SU-DHL-6 (cell line): ENCODE results near the gene GHRHR.

Experiments used
- H2AFZ ChIP-seq: fragments of 200-600 bp; sonication (generic); 2 replicates; pipeline ENCODE4 v1.6.1; 2014; ENCODE audit warnings: low read depth, mild to moderate bottlenecking, moderate library complexity, mixed read lengths, antibody characterized with exemption, low read length; ENCODE audit not compliant: severe bottlenecking
- H3F3A ChIP-seq: fragments of 200-600 bp; shearing (Covaris generic); 2 replicates; pipeline ENCODE4 v1.6.0; 2016; ENCODE audit warnings: antibody characterized with exemption, mild to moderate bottlenecking; ENCODE audit not compliant: insufficient read depth
- H3K27ac ChIP-seq: fragments of 200-600 bp; sonication (generic); 2 replicates; pipeline ENCODE4 v1.5.1; 2016; ENCODE audit warnings: low read depth, mild to moderate bottlenecking, low read length, moderate library complexity, mixed read lengths
- H3K27me3 ChIP-seq: fragments of 200-600 bp; sonication (generic), shearing (Covaris generic); 2 replicates; pipeline ENCODE4 v1.6.0; 2014; ENCODE audit warnings: mild to moderate bottlenecking, low read length
- H3K36me3 ChIP-seq: fragments of 200-600 bp; sonication (generic); 2 replicates; pipeline ENCODE4 v1.6.1; 2014; ENCODE audit warnings: mild to moderate bottlenecking, low read length, mixed read lengths
- H3K4me2 ChIP-seq: fragments of 300-600, 200-600 bp; shearing (Covaris generic), sonication (generic); 2 replicates; pipeline ENCODE4 v1.6.0; 2014; ENCODE audit warnings: low read length, low read depth, mild to moderate bottlenecking; ENCODE audit not compliant: poor library complexity, severe bottlenecking
- H3K4me3 ChIP-seq: fragments of 200-600 bp; sonication (generic); 2 replicates; pipeline ENCODE4 v1.5.1; 2014; ENCODE audit warnings: antibody characterized with exemption, low read length, mild to moderate bottlenecking, mixed read lengths; ENCODE audit not compliant: insufficient read depth, poor library complexity, severe bottlenecking
- H3K79me2 ChIP-seq: fragments of 200-600 bp; sonication (generic); 2 replicates; pipeline ENCODE4 v1.6.1; 2014; ENCODE audit warnings: mild to moderate bottlenecking, low read length, moderate library complexity; ENCODE audit not compliant: insufficient read depth
- H3K9ac ChIP-seq: fragments of 200-600 bp; sonication (generic); 2 replicates; pipeline ENCODE4 v1.7.0; 2014; ENCODE audit warnings: mild to moderate bottlenecking, low read length
- H3K9me2 ChIP-seq: fragments of 200-600 bp; sonication (generic); replicated peaks from 2 replicates; pipeline ENCODE4 v1.6.1; 2014; ENCODE audit warnings: low read length; ENCODE audit not compliant: insufficient read depth
- H3K9me3 ChIP-seq: fragments of 200-600 bp; sonication (generic); 2 replicates; pipeline ENCODE4 v1.6.1; 2014; ENCODE audit warnings: low read length, mixed read lengths; ENCODE audit not compliant: insufficient read depth
- H4K20me1 ChIP-seq: fragments of 200-600 bp; sonication (generic); 2 replicates; pipeline ENCODE4 v1.6.1; 2014; ENCODE audit warnings: low read depth, mild to moderate bottlenecking, antibody characterized with exemption, low read length, moderate library complexity, mixed read lengths
- EZH2phosphoT487 ChIP-seq: fragments of 200-600 bp; sonication (generic), shearing (Covaris generic); conservative IDR thresholded peaks from 2 replicates; pipeline ENCODE4 v1.6.1; 2018; ENCODE audit warnings: mild to moderate bottlenecking, antibody characterized with exemption, low read length, moderate library complexity, mixed read lengths
- TF ChIP-seq, protein P1 (sequence below): fragments of 200-600 bp; sonication (generic); IDR thresholded peaks from one replicate; pipeline ENCODE4 v1.5.1; 2017; ENCODE audit warnings: antibody characterized with exemption, mild to moderate bottlenecking, low read length, moderate library complexity; ENCODE audit not compliant: insufficient read depth, poor library complexity, severe bottlenecking

Gene GHRHR

DNA sequence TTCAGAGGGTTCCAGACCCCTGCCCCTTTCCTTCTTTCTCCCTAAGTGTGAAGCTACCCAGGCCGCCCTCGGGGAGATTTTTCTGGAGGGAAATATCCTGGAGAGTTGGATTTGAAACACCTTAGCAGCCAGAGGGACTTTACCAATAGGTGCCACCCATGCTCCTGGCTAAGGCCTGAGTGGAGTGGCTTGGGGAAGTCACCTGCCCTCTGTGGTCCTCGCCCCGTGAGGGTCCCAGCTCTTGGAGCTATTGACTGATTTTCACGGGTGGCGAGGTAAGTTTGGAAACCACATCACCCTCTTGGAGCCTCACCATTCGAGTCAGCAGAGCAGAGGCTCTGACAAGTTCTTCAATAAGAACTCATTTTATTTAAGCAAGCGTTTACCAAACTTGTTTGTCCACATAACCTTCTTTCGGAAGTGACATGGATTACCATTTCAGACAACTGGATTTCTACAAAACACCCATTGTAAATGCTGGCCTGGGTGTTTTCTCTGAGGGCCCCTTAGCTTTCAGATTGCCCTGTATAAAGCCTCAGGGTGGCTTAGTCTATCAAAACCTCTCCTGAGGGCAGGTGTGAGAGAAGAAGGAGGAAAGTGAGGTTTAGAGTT, 31.7 kb upstream of the GHRHR start:
- TF ChIP-seq, protein P1, sequence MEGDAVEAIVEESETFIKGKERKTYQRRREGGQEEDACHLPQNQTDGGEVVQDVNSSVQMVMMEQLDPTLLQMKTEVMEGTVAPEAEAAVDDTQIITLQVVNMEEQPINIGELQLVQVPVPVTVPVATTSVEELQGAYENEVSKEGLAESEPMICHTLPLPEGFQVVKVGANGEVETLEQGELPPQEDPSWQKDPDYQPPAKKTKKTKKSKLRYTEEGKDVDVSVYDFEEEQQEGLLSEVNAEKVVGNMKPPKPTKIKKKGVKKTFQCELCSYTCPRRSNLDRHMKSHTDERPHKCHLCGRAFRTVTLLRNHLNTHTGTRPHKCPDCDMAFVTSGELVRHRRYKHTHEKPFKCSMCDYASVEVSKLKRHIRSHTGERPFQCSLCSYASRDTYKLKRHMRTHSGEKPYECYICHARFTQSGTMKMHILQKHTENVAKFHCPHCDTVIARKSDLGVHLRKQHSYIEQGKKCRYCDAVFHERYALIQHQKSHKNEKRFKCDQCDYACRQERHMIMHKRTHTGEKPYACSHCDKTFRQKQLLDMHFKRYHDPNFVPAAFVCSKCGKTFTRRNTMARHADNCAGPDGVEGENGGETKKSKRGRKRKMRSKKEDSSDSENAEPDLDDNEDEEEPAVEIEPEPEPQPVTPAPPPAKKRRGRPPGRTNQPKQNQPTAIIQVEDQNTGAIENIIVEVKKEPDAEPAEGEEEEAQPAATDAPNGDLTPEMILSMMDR: no peak
- no peak for TF ChIP-seq EZH2phosphoT487
- Histone ChIP-seq H3K4me3 (no peak overlapping the region), H3K9ac (no peak overlapping the region), H3K27ac (no peak overlapping the region), H3K79me2 (no peaks in the 10 kb centered on the region), H2AFZ (no peak overlapping the region), H4K20me1 (no peaks in the 10 kb centered on the region), H3K9me3 (no peaks in the 10 kb centered on the region), H3K4me2 (no peak overlapping the region), H3K36me3 (no peaks in the 10 kb centered on the region), H3K9me2 (no peaks in the 10 kb centered on the region), H3K27me3 (no peaks in the 10 kb centered on the region; the same call in 1 of the 2 replicates), H3F3A (no peaks in the 10 kb centered on the region)

DNA sequence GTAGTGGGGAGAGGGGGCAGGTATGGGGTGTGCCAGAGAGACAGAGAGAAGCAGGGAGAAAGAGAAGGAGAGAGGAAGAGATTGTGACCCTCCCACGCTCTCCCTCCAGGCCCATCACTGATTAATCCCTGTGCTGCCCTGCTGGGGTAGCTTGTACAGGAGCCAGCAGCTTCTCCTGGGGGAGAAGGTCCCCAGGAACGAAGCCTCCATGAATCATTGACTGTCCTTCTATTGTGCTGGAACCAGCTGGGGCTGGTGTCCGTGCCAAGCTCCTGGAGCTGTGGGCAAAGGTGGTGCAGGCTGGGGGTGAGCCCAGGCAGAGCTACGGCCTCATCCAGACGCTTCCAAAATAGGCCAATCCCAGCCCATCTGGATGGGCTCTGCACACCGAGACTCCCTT, 31.2 kb upstream of the GHRHR start:
- no peak overlapping the region for H3K27ac ChIP-seq
- no peak overlapping the region for H3K9ac ChIP-seq
- TF ChIP-seq EZH2phosphoT487: no peak
- TF ChIP-seq, protein P1: no peak
- H3K36me3 ChIP-seq: no peaks in the 10 kb centered on the region
- no peak overlapping the region for H3K4me2 ChIP-seq
- no peak overlapping the region for H2AFZ ChIP-seq
- no peaks in the 10 kb centered on the region for H3F3A ChIP-seq
- no peaks in the 10 kb centered on the region; the same call in 1 of the 2 replicates for H3K27me3 ChIP-seq
- H4K20me1 ChIP-seq: no peaks in the 10 kb centered on the region
- no peaks in the 10 kb centered on the region for H3K9me2 ChIP-seq
- H3K79me2 ChIP-seq: no peaks in the 10 kb centered on the region
- H3K9me3 ChIP-seq: no peaks in the 10 kb centered on the region
- H3K4me3 ChIP-seq: no peak overlapping the region

DNA sequence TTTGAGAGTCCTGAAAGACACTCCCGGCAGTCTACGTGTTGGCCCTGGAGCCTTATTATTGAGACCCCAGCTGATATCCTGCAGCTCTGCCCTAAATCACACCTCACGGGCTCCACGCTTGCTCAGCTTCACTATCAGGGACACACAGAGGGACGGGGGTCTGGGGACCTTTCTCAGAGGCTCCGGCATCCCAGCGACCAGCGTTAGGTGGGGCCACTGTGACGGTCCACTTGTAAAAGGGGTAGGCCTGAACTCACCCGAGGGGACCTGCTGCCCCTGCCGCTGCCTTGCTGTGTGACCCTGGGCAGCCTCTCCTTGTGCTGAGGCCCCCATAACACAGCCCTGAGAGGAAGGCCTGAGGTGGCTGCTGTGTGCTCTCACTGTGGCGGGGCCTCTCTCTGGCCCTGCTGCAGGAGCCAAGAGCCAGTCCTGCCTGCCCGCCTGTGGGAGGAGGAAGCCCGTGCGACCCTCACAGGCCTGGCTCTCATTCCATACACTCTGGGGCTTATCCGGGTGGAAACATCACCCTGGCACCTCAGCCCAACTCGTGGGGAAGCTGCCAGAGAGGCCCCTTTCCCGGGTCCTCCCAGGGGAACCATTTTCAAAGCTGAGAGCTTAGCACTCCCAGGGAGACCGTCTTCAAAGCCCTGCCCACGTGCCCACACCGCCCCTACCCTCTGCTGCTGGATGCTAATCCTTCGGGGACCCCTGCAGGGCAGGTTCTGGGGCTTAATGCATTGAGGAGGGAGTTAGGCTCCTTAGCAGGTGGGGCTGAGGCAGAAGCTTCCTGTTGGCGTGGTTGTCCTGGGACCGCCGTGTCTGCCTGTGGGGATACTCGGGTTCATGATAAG, 30.4 kb upstream of the GHRHR start:
- Histone ChIP-seq H3K27me3 (no peaks in the 10 kb centered on the region; the same call in 1 of the 2 replicates), H3K9me2 (no peaks in the 10 kb centered on the region), H3K36me3 (no peaks in the 10 kb centered on the region), H3F3A (no peaks in the 10 kb centered on the region), H3K27ac (no peak overlapping the region), H3K79me2 (no peaks in the 10 kb centered on the region), H3K9ac (no peak overlapping the region), H2AFZ (no peak overlapping the region), H3K4me2 (no peak overlapping the region), H3K4me3 (no peak overlapping the region), H4K20me1 (no peaks in the 10 kb centered on the region), H3K9me3 (no peaks in the 10 kb centered on the region)
- TF ChIP-seq EZH2phosphoT487: no peak
- TF ChIP-seq, protein P1: no peak
